DND-41 (cell line): ENCODE measurements around the gene CREG1.

ENCODE experiments used
- ATAC-seq: fragments of 200-7000 bp; cut with Tn5 transposase; 3 replicates; pipeline ENCODE4 v1.9.1; 2021; ENCODE audit warnings: low read depth; ENCODE audit not compliant: insufficient read depth
- DNase-seq: peaks from one replicate; pipeline ENCODE4 v3.0.0-alpha.2; 2020
- H2AFZ ChIP-seq: 2 replicates; pipeline ENCODE4 v1.6.0; 2012; ENCODE audit warnings: low read depth, low read length
- H3K27ac ChIP-seq: 2 replicates; pipeline ENCODE4 v1.5.1; 2012; ENCODE audit warnings: low read length, inconsistent platforms
- H3K27me3 ChIP-seq: fragments of 200-600 bp; sonication (generic); 2 replicates; pipeline ENCODE4 v1.6.0; 2012; ENCODE audit warnings: low read length, mild to moderate bottlenecking, inconsistent platforms; ENCODE audit not compliant: insufficient read depth, poor library complexity
- H3K36me3 ChIP-seq: 2 replicates; pipeline ENCODE4 v1.5.1; 2012; ENCODE audit warnings: low read length, inconsistent platforms; ENCODE audit not compliant: insufficient read depth
- H3K4me1 ChIP-seq: 2 replicates; pipeline ENCODE4 v1.5.1; 2012; ENCODE audit warnings: mild to moderate bottlenecking, low read length; ENCODE audit not compliant: insufficient read depth
- H3K4me2 ChIP-seq: 2 replicates; pipeline ENCODE4 v1.6.0; 2012; ENCODE audit warnings: mild to moderate bottlenecking, moderate library complexity, low read length, inconsistent platforms; ENCODE audit not compliant: insufficient read depth
- H3K4me3 ChIP-seq, 2 experiments: fragments of 200-600 bp in 1 of 2; shearing (Covaris generic) in 1 of 2; 2 replicates each; pipeline ENCODE4 v1.5.1; 2012 to 2016; ENCODE audit warnings: inconsistent platforms in 2 of 2, low read length in 2 of 2, mild to moderate bottlenecking in 2 of 2, low read depth in 1 of 2, moderate library complexity in 1 of 2
- H3K79me2 ChIP-seq: 2 replicates; pipeline ENCODE4 v1.6.0; 2012; ENCODE audit warnings: low read length, inconsistent platforms; ENCODE audit not compliant: insufficient read depth
- H3K9ac ChIP-seq: 2 replicates; pipeline ENCODE4 v1.6.0; 2012; ENCODE audit warnings: low read depth, mild to moderate bottlenecking, inconsistent platforms, low read length, moderate library complexity
- H3K9me3 ChIP-seq: 2 replicates; pipeline ENCODE4 v1.5.1; 2012; ENCODE audit warnings: low read length, moderate library complexity, mild to moderate bottlenecking, inconsistent platforms; ENCODE audit not compliant: insufficient read depth, severe bottlenecking
- H4K20me1 ChIP-seq: 2 replicates; pipeline ENCODE4 v1.6.0; 2012; ENCODE audit warnings: low read length; ENCODE audit not compliant: insufficient read depth
- EZH2 ChIP-seq: IDR thresholded peaks from 3 replicates; pipeline ENCODE4 v1.6.1; 2012; ENCODE audit warnings: borderline replicate concordance, low read depth, mild to moderate bottlenecking, moderate library complexity, low read length, inconsistent platforms; ENCODE audit not compliant: severe bottlenecking
- TF ChIP-seq, protein P1 (sequence below): IDR thresholded peaks from 2 replicates; pipeline ENCODE4 v1.5.1; 2012; ENCODE audit warnings: borderline replicate concordance, low read length, moderate library complexity, mild to moderate bottlenecking; ENCODE audit not compliant: poor library complexity, severe bottlenecking; ENCODE audit errors: extremely low read depth

The CREG1 gene

DNA sequence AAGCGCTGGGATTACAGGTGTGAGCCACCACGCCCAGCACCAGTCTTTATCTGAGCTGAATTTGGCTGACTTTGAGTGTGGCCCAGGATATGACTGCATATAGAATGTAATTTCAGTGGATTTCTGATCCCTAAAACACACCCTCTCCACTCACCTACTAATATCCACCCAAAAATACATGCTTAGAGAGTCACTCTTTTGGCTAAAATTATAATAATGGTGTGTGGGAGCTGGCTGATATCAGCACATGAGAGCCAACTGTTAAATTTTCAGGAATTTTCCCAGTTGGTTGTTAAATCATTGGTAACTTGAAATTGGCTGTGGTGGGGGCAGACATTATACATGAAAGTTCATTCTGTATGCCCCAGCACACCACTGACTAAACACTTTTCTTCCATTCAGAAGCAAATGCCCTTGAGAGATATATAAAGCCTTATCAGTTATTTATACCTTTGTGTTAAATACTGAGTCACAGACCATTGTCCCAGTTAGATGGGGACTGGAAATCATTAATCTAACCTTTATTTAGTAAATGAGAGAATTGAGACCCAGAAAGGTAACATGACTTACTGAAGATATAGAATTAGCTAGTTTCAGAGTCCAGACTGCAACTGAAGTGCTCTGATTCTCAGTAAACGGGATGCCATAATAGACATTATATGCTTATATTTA is 25.4 kb downstream of the CREG1 start:
- no peaks in the 10 kb centered on the region for H4K20me1 ChIP-seq
- H3K27me3 ChIP-seq, result no peaks in the 10 kb centered on the region
- no peak for DNase-seq
- H3K4me1 ChIP-seq, result peaks cover 7% of the 10 kb centered on the region
- TF ChIP-seq, protein P1, sequence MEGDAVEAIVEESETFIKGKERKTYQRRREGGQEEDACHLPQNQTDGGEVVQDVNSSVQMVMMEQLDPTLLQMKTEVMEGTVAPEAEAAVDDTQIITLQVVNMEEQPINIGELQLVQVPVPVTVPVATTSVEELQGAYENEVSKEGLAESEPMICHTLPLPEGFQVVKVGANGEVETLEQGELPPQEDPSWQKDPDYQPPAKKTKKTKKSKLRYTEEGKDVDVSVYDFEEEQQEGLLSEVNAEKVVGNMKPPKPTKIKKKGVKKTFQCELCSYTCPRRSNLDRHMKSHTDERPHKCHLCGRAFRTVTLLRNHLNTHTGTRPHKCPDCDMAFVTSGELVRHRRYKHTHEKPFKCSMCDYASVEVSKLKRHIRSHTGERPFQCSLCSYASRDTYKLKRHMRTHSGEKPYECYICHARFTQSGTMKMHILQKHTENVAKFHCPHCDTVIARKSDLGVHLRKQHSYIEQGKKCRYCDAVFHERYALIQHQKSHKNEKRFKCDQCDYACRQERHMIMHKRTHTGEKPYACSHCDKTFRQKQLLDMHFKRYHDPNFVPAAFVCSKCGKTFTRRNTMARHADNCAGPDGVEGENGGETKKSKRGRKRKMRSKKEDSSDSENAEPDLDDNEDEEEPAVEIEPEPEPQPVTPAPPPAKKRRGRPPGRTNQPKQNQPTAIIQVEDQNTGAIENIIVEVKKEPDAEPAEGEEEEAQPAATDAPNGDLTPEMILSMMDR, result no peak
- TF ChIP-seq EZH2, result no peak
- no peaks in the 10 kb centered on the region for H3K36me3 ChIP-seq
- no peak for ATAC-seq
- no peaks in the 10 kb centered on the region for H3K79me2 ChIP-seq
- H3K9ac ChIP-seq, result no peak overlapping the region
- H3K9me3 ChIP-seq, result no peaks in the 10 kb centered on the region
- H3K4me2 ChIP-seq, result no peak overlapping the region
- no peak overlapping the region for H3K27ac ChIP-seq
- no peak overlapping the region for H3K4me3 ChIP-seq
- no peak overlapping the region for H2AFZ ChIP-seq

DNA sequence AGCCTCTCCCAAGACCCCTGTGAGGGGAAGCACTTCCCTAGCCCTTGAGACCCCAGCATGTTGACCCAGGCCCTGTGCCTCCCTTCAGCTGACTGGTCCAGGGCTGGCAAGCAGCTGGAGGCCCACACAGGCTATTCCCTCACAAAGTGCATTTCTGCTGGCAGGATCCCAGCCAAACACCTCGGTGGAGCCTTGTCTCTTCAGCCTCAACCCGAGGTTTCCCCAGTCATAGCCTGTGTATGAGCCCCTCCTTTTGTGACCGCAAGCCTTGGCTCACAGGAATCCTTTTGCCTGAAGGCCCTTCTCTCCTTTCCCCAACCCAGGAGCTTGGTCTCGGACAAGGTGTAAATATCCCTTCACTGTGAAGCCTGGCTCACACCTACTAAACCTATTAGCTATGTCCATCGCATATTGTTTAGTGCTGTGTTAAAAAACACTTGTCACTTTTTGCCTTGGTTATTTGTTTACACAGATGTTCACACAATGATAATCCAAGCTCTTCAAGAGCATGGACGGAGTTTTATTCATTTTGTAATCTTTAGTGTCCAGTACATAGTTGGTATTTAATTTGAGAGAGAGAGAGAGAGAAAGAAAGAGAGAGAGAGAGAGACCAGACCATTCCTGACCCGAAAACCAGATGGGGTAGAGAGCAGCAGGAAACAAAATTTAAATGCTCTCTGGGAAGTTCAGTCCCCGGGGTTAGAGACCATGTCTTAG is 26.7 kb downstream of the CREG1 start:
- Histone ChIP-seq H3K9ac (no peak overlapping the region), H3K4me3 (no peak overlapping the region), H3K9me3 (no peaks in the 10 kb centered on the region), H3K27ac (no peak overlapping the region), H3K27me3 (no peaks in the 10 kb centered on the region), H3K36me3 (no peaks in the 10 kb centered on the region), H3K79me2 (no peaks in the 10 kb centered on the region), H3K4me1 (no peaks in the 10 kb centered on the region), H2AFZ (no peak overlapping the region), H4K20me1 (no peaks in the 10 kb centered on the region), H3K4me2 (no peak overlapping the region)
- DNase-seq (no peak), ATAC-seq (no peak)
- TF ChIP-seq, protein P1, result no peak
- no peak for TF ChIP-seq EZH2

DNA sequence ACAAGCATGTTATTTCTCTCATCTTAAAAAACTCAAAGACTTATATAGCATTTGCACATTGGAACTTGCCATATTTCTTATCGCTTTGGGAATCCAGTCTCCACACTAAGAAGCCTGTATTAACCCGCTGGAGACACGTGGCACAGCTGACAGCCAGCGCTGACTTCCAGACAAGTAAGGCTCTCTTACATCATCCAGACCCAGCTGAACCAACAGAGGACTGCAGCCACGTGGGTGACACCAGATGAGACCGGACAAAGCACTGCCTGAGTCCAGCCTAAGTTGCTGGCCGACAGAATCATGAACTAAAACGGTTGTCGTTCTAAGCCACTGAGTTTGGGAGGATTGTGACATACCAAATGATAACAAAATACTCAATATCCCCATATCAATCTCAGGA is 28.9 kb downstream of the CREG1 start:
- no peak for TF ChIP-seq EZH2
- TF ChIP-seq, protein P1, result no peak
- H3K4me2 ChIP-seq, result no peak overlapping the region
- peaks cover 4% of the 10 kb centered on the region for H3K4me1 ChIP-seq
- no peaks in the 10 kb centered on the region for H4K20me1 ChIP-seq
- no peaks in the 10 kb centered on the region for H3K9me3 ChIP-seq
- H3K4me3 ChIP-seq, result no peak overlapping the region
- H3K79me2 ChIP-seq, result no peaks in the 10 kb centered on the region
- H3K27ac ChIP-seq, result no peak overlapping the region
- H3K36me3 ChIP-seq, result no peaks in the 10 kb centered on the region
- ATAC-seq (no peak), DNase-seq (no peak)
- no peaks in the 10 kb centered on the region for H3K27me3 ChIP-seq
- no peak overlapping the region for H3K9ac ChIP-seq
- no peak overlapping the region for H2AFZ ChIP-seq
